GM18505 (cell line): ENCODE results near the gene KLHL42.
"Not testable (repeated sequence)": the region's sequence is repeated elsewhere in the genome, so short reads cannot be mapped to it uniquely, and the experiment has no call there.

Source experiments
- ATAC-seq: cut with Tn5 transposase; IDR thresholded peaks from one replicate; pipeline ENCODE4 v1.9.1; 2021; ENCODE audit not compliant: unreplicated experiment
- POLR2A ChIP-seq: IDR thresholded peaks from 4 replicates; pipeline ENCODE4 v1.6.1; 2011; ENCODE audit warnings: borderline replicate concordance; ENCODE audit not compliant: insufficient read depth, insufficient read length; ENCODE audit errors: extremely low read depth

The KLHL42 gene

GRCh38 chr12:27840229-27840999 is 60.4 kb downstream of the KLHL42 start:
- no peak for TF ChIP-seq POLR2A
- peak; percentile 62 for ATAC-seq

GRCh38 chr12:27841392-27841882 is 61.4 kb downstream of the KLHL42 start:
- no peak for TF ChIP-seq POLR2A
- ATAC-seq = no peak

- ATAC-seq = no peak
- TF ChIP-seq POLR2A = no peak
Observed at GRCh38 chr12:27843714-27844245, 63.7 kb downstream of the KLHL42 start.

- no peak for ATAC-seq
- TF ChIP-seq POLR2A = no peak
Observed at GRCh38 chr12:27844366-27845090, 64.5 kb downstream of the KLHL42 start.

- no peak for ATAC-seq
- TF ChIP-seq POLR2A = no peak
Observed at GRCh38 chr12:27845187-27845586, 65.2 kb downstream of the KLHL42 start.

- not testable (repeated sequence) for ATAC-seq
Observed at GRCh38 chr12:27845706-27846105, 65.7 kb downstream of the KLHL42 start.

GRCh38 chr12:27847293-27847692 is 67.3 kb downstream of the KLHL42 start:
- not testable (repeated sequence) for ATAC-seq

GRCh38 chr12:27851311-27851710 is 71.3 kb downstream of the KLHL42 start:
- TF ChIP-seq POLR2A = no peak
- ATAC-seq = no peak

GRCh38 chr12:27852117-27852516 is 72.1 kb downstream of the KLHL42 start:
- no peak for TF ChIP-seq POLR2A
- no peak for ATAC-seq
